Naive thymus-derived CD4-positive, alpha-beta T cell (primary cell): Measurements from ENCODE around the gene KPNB1. TPM values are rescaled to one million over a fixed set of nuclear protein-coding genes. Genes with fewer than 3 reads are reported as not detected.

ENCODE experiments used
- ATAC-seq: fragments of 150-1000 bp; cut with Tn5 transposase; 2 replicates; pipeline ENCODE4 v1.10.0; 2021; ENCODE audit warnings: mild to moderate bottlenecking, moderate library complexity
- CTCF ChIA-PET: fragments of 350-600 bp; sonication (Branson Sonifier 250); formaldehyde crosslinking; loops from one replicate; lab custom pipeline; 2021; ENCODE audit warnings: antibody characterized with exemption; lab: Charles Lee
- POLR2A ChIA-PET: fragments of 350-600 bp; sonication (Branson Sonifier 250); formaldehyde crosslinking; loops from one replicate; lab custom pipeline; 2021; ENCODE audit warnings: antibody characterized with exemption, inconsistent platforms; lab: Charles Lee
- DNase-seq, 9 donors: peaks; one replicate each; pipeline versions ENCODE4 v3.0.0 to v3.0.0-alpha.2; 2020 to 2022; ENCODE audit warnings: mixed read lengths in 1 of 9
- H3K27ac ChIP-seq: one replicate; pipeline ENCODE4 v1.7.0; 2013; ENCODE audit warnings: mild to moderate bottlenecking, low read depth, low read length, moderate library complexity
- H3K27me3 ChIP-seq, 2 donors: one replicate each; pipeline ENCODE4 v1.7.0; 2013; ENCODE audit warnings: low read length in 2 of 2, mild to moderate bottlenecking in 2 of 2, moderate library complexity in 2 of 2; ENCODE audit not compliant: control insufficient read depth in 2 of 2, insufficient read depth in 2 of 2
- H3K36me3 ChIP-seq, 3 experiments: 1 replicate in 2 of 3; 2 replicates in 1 of 3; pipeline ENCODE4 v1.7.0; 2013; ENCODE audit warnings: low read length in 3 of 3, mild to moderate bottlenecking in 3 of 3, moderate library complexity in 1 of 3; ENCODE audit not compliant: insufficient read depth in 3 of 3, control insufficient read depth in 2 of 3
- H3K4me1 ChIP-seq, 2 donors: one replicate each; pipeline ENCODE4 v1.7.0; 2013; ENCODE audit warnings: low read length in 2 of 2, mild to moderate bottlenecking in 2 of 2, moderate library complexity in 1 of 2; ENCODE audit not compliant: control insufficient read depth in 2 of 2, insufficient read depth in 2 of 2
- H3K4me3 ChIP-seq: 2 replicates; pipeline ENCODE4 v1.7.0; 2013; ENCODE audit warnings: mild to moderate bottlenecking, low read length
- H3K9me3 ChIP-seq, 3 experiments: 1 replicate in 2 of 3; 2 replicates in 1 of 3; pipeline ENCODE4 v1.7.0; 2013; ENCODE audit warnings: low read length in 3 of 3; ENCODE audit not compliant: control insufficient read depth in 2 of 3
- H3K27ac Mint-ChIP-seq, 9 donors: one replicate each; pipeline ENCODE4 v1.8.0; 2020 to 2022; ENCODE audit warnings: mixed read lengths in 9 of 9, mild to moderate bottlenecking in 8 of 9, moderate library complexity in 5 of 9, inconsistent platforms in 2 of 9
- H3K27me3 Mint-ChIP-seq, 5 donors: one replicate each; pipeline ENCODE4 v1.8.0; 2021 to 2022; ENCODE audit warnings: mixed read lengths in 5 of 5, mild to moderate bottlenecking in 1 of 5
- H3K36me3 Mint-ChIP-seq, 5 donors: one replicate each; pipeline ENCODE4 v1.8.0; 2020 to 2022; ENCODE audit warnings: mixed read lengths in 5 of 5, mild to moderate bottlenecking in 3 of 5, inconsistent platforms in 1 of 5
- H3K4me1 Mint-ChIP-seq, 7 donors: one replicate each; pipeline ENCODE4 v1.8.0; 2020 to 2022; ENCODE audit warnings: mixed read lengths in 7 of 7, mild to moderate bottlenecking in 3 of 7, inconsistent platforms in 1 of 7
- H3K4me3 Mint-ChIP-seq, 10 donors: one replicate each; pipeline ENCODE4 v1.8.0; 2020 to 2022; ENCODE audit warnings: mild to moderate bottlenecking in 10 of 10, mixed read lengths in 10 of 10, moderate library complexity in 6 of 10, inconsistent platforms in 2 of 10
- H3K9me3 Mint-ChIP-seq, 11 donors: one replicate each; pipeline ENCODE4 v1.8.0; 2020 to 2022; ENCODE audit warnings: mixed read lengths in 11 of 11, mild to moderate bottlenecking in 4 of 11, inconsistent platforms in 1 of 11, moderate library complexity in 1 of 11
- intact Hi-C, 2 donors: fragments of 100-400 bp; cut with micrococcal nuclease; formaldehyde crosslinking; loops; one replicate each; pipeline ENCODE4 v1.15.1; 2023
- polyA plus RNA-seq, 2 donors: library from polyadenylated mRNA; unstranded; fragments of 300-500 nt; fragmentation: Illumina TruSeq; gene quantifications; one replicate each; pipeline ENCODE4 v1.2.3, GENCODE V29; 2021
- total RNA-seq, 6 experiments: library from RNA in 5 of 6; stranded (reverse) in 5 of 6; gene quantifications; 1 replicate in 5 of 6; 2 replicates in 1 of 6; pipeline ENCODE4 v1.2.3 and lab custom pipeline; 2021 to 2026

The KPNB1 gene
- total and polyA plus RNA-seq, 7 experiments from 2014 or later, result 21.1 to 465 (median 205) TPM

DNA sequence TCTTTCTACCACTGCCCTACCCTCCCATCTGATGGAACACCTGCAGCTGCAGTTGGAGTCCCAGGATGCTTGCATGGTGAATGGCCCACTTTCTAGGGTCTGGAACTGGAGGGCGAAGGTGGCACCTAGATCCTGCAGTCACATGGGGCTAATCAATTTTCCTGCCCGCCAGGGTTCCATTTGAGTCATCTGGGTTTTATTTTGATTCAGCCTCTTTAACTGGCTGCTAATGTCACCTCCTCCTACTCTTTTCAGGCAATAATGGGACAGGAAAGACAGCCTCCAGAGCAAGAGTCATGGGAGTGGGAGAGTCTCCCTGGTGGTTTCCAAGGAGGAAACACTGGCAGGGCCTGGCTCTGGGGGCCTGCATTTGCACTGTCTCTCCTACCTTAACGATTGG lies 40.4 kb downstream of the KPNB1 start:
- no peak overlapping the region for H3K27ac Mint-ChIP-seq
- H3K9me3 ChIP-seq, result no peaks in the 10 kb centered on the region
- no peaks in the 10 kb centered on the region for H3K27me3 ChIP-seq
- H3K9me3 Mint-ChIP-seq, result peaks cover 0 to 1% (median 0%) of the 10 kb centered on the region in 11 donors
- no peak overlapping the region for H3K4me3 ChIP-seq
- DNase-seq (peak in 1 of 9 donors; percentile 19), ATAC-seq (no peak)
- peaks cover 0 to 6% (median 0%) of the 10 kb centered on the region in 5 donors for H3K36me3 Mint-ChIP-seq
- peaks cover 0 to 12% (median 0%) of the 10 kb centered on the region in 5 donors for H3K27me3 Mint-ChIP-seq
- H3K4me3 Mint-ChIP-seq, result no peak overlapping the region
- ChIA-PET POLR2A (interaction anchor here (1.6 kb wide), 1 partner anchor 40 kb away, joined by 3 read pairs; the partner anchor contains the start of gene KPNB1), CTCF (no interaction called here)
- H3K4me1 ChIP-seq, result peaks cover 14 to 17% of the 10 kb centered on the region in 2 donors
- peaks cover 13 to 24% (median 16%) of the 10 kb centered on the region in 7 donors for H3K4me1 Mint-ChIP-seq
- intact Hi-C loops, result loop anchor here in 1 of 2 donors (10.0 kb wide), 1 partner anchor 205 kb away; the partner anchor contains the start of gene SP2
- H3K27ac ChIP-seq, result no peak overlapping the region
- peaks cover 0 to 4% (median 0%) of the 10 kb centered on the region in 3 experiments for H3K36me3 ChIP-seq

DNA sequence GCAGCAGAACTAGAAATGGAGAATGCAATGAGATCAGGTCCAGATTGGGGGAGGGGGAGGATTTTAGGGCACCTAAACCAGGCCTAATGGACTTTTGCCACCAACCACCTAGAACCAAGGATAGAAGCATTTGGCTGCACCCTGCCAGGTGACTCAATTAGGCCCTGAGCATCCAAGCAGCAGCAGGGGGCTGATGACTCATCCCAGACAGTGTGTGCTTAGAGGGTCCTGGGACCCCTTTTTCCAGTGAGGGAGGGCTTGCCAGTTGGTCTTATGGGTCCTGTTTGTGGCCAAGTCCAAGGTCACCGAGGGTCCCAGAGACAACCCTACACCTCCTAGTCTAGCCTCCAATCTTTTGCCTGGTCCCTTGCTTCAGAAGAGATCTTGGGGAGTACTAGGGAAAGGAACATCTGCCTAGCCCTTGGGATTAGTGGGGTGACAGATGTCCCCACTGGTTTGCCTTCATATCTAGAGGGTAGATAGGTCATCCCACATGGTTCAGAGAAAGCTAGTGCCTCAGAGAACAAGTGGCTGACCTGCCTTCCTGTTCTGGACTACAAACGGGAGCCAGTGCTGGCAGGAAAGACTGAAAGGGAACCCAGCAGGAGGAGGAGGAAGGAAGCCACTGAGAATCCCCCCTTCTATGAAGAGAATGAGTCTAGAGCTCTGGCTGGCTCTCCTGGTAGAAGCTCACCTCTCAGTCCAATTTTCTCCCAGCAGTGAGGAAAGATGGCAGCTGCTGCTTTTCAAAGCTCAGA lies 42.6 kb downstream of the KPNB1 start:
- Mint-ChIP-seq H3K27ac (peak overlapping the region in 1 of 9 donors; percentile 91), H3K27me3 (peaks cover 0 to 13% (median 0%) of the 10 kb centered on the region in 5 donors), H3K36me3 (no peaks in the 10 kb centered on the region), H3K4me1 (peaks cover 17 to 32% (median 19%) of the 10 kb centered on the region in 7 donors), H3K9me3 (no peaks in the 10 kb centered on the region), H3K4me3 (peak overlapping the region in 8 of 10 donors; percentile 15 to 93 (median 89))
- H3K36me3 ChIP-seq, result no peaks in the 10 kb centered on the region
- no peaks in the 10 kb centered on the region for H3K27me3 ChIP-seq
- DNase-seq (no peak), ATAC-seq (no peak)
- peaks cover 14 to 17% of the 10 kb centered on the region in 2 donors for H3K4me1 ChIP-seq
- ChIA-PET POLR2A (interaction anchor here (1.5 kb wide), 1 partner anchor 16 kb away, joined by 4 read pairs; no protein-coding TSS in a partner anchor), CTCF (interaction anchor here (0.6 kb wide), 1 partner anchor 41 kb away, joined by 3 read pairs; no protein-coding TSS in a partner anchor)
- intact Hi-C loops, result loop anchor here in 1 of 2 donors (2.0 to 10.0 kb wide), 2 partner anchors 14 to 202 kb away; partner anchors contain the start of gene SP2
- H3K9me3 ChIP-seq, result no peaks in the 10 kb centered on the region
- H3K27ac ChIP-seq, result no peak overlapping the region
- no peak overlapping the region for H3K4me3 ChIP-seq

DNA sequence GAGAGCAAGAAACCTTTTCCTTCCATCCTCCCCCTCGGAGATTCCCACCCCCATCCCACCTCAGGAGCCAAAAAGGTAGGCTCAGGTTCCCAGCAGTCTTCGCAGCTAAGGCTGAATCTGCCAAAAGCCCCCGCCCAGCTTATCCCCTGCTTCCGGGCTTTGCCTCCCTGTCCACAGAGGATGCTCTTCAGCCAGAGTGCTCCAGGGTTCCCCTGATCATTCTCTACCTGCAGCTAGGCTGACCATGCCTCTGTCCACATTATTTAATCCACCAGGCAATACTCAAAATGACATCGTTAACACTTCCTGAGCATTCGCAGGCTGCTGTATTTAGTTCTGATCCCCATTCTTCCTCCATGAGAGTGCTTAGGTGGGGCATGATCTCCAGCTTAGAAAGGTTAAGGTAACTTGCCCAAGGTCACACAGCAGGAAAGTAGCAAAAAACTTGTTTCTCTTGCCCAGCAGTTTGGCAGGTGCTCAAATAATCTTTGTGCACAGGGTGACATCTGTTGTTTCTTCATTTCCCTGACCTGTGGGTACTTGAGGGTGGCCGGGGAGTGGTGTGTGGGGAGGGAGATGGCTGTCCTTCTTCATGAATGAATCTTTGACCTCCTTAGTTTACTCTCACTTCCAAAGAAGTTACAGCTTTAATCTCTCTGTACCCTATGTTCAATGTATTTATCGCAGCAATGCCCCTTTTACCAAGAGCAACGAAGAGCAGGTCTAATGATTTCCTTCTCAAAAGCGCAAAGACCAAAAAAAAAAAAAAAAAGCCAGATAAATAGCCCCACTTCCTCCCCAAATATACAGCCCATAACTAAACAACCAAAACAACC lies 43.4 kb downstream of the KPNB1 start:
- Mint-ChIP-seq H3K4me1 (peaks cover 17 to 32% (median 19%) of the 10 kb centered on the region in 7 donors), H3K27me3 (peaks cover 0 to 13% (median 0%) of the 10 kb centered on the region in 5 donors), H3K36me3 (no peaks in the 10 kb centered on the region), H3K27ac (peak overlapping the region; percentile 13 to 91 (median 70)), H3K4me3 (peak overlapping the region; percentile 75 to 93 (median 90)), H3K9me3 (no peaks in the 10 kb centered on the region)
- Histone ChIP-seq H3K27me3 (no peaks in the 10 kb centered on the region), H3K4me3 (peak overlapping the region; percentile 49), H3K9me3 (no peaks in the 10 kb centered on the region), H3K36me3 (no peaks in the 10 kb centered on the region), H3K4me1 (peaks cover 14 to 17% of the 10 kb centered on the region in 2 donors), H3K27ac (peak overlapping the region; percentile 2)
- peak in 1 of 9 donors; percentile 22 for DNase-seq
- intact Hi-C loops, result loop anchor here in 1 of 2 donors (2.0 to 10.0 kb wide), 2 partner anchors 14 to 202 kb away; partner anchors contain the start of gene SP2
- ChIA-PET POLR2A (interaction anchor here (1.2 to 1.5 kb wide), 2 partner anchors 17 to 29 kb away, joined by 4 to 5 read pairs; no protein-coding TSS in a partner anchor), CTCF (interaction anchor here (0.6 to 1.0 kb wide), 2 partner anchors 42 to 44 kb away, joined by 3 to 6 read pairs; no protein-coding TSS in a partner anchor)
- no peak for ATAC-seq

DNA sequence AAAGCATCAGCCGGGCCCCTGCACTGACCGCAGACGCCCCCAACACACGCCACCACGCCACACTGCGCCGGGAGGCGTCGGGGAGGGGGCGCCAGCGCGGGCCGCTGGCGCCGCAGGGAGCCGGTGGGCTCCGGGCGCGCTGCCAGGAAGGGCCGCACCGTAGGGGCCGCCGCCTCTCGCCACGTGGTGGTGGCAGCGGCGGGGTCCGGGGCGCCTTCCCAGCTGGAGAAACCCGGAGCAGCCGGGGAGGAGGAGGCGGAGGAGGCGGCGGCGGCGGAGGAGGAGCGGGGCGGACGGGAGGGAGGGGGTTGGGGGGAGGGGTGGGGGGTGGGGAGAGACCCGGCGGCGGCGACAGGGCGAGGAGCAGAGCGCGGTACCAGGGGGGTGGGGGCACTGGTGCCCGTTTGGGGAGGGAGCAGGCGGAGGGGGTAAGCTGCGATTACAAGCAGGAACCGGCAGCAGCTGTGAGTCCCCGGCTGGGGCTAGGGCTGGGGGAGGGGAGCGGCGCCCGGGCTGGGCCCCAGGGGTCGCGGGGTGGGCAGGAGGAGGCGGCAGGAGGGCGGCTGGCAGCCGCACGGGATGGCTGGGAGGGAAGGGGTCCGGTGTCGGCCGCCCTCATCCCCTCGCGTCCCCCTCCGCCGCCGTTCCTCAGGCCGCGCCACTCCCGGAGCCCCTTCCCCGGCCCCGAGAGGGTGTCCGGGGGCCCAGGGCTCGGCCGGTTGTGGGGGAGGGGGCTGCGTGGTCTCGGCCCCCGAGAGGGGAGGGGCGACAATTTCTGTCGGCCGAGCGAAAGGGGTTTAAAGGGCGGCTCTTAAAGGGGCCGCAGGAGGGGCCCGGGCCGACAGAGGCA lies 44.2 kb downstream of the KPNB1 start, which contains the start of gene TBKBP1:
TBKBP1 (plus strand) TSS at position 431 of the 850 bp plus-strand sequence. CDS start 1,952 bp downstream, outside the sequence.
- no peaks in the 10 kb centered on the region for H3K36me3 Mint-ChIP-seq
- ATAC-seq, result peak; percentile 60
- peak within 1 kb of the TSS; percentile 55 for H3K27ac ChIP-seq
- H3K36me3 ChIP-seq, result no peaks in the 10 kb centered on the region
- peak within 1 kb of the TSS; percentile 89 to 99 (median 92) for H3K4me3 Mint-ChIP-seq
- peaks cover 17 to 36% (median 22%) of the 10 kb centered on the region in 7 donors for H3K4me1 Mint-ChIP-seq
- H3K9me3 Mint-ChIP-seq, result no peaks in the 10 kb centered on the region
- peak within 1 kb of the TSS; percentile 13 to 91 (median 83) for H3K27ac Mint-ChIP-seq
- peaks cover 14 to 18% of the 10 kb centered on the region in 2 donors for H3K4me1 ChIP-seq
- peaks cover 0 to 13% (median 0%) of the 10 kb centered on the region in 5 donors for H3K27me3 Mint-ChIP-seq
- peak in 6 of 9 donors; percentile 33 to 65 (median 40) for DNase-seq
- intact Hi-C loops, result loop anchor here in 1 of 2 donors (1.0 to 10.0 kb wide), 4 partner anchors 12 to 201 kb away; partner anchors contain the start of genes KPNB1 and SP2
- H3K4me3 ChIP-seq, result peak within 1 kb of the TSS; percentile 58
- no peaks in the 10 kb centered on the region for H3K9me3 ChIP-seq
- ChIA-PET POLR2A (interaction anchor here (1.2 to 1.6 kb wide), 3 partner anchors 17 to 30 kb away, joined by 3 to 5 read pairs (median 4); no protein-coding TSS in a partner anchor), CTCF (interaction anchor here (1.0 kb wide), 1 partner anchor 45 kb away, joined by 6 read pairs; no protein-coding TSS in a partner anchor)
- no peaks in the 10 kb centered on the region for H3K27me3 ChIP-seq

DNA sequence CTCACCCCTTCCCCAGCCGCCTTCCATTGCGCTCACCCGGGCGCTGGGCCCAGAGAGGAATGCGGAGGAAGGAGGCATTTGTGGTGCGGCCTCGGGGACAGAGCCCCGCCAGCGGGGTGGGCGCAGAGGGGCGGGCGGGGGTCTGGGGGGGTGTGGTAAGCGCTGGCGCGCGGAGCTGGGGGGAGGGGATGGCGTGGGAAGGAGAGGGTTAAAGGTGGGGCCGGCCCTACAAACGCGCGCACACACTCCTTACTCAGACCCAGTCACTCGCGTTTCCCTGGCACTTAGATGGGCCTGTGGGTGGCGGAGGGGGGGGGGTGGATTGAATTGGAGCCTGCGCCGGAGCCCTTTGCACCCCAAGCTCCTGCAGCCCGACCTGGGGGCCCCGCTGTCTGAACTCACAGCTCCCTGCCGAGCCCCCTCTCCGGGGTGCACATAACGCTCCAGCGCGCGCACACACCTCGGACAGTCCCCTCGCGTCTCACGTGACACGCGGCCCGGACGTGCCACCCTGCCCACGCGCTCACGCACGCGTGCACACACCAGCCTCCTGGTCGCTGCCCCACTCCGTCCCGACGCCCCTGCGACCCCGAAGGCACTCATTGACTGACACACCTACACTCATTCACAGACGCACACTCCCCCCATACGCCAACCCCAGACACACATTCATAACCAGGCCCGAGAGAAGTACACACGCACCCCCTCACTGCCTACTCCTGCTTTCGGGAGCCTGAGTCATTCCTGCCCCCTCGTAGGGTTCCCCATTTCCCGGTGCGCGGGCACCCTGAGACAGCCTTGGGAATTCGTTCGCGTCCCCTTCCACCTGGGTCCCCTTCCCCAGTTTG lies 45.1 kb downstream of the KPNB1 start:
- DNase-seq (peak in 2 of 9 donors; percentile 31 to 62), ATAC-seq (peak; percentile 51)
- Mint-ChIP-seq H3K4me3 (peak overlapping the region; percentile 85 to 99 (median 92)), H3K27me3 (peaks cover 0 to 13% (median 0%) of the 10 kb centered on the region in 5 donors), H3K4me1 (peaks cover 17 to 41% (median 23%) of the 10 kb centered on the region in 7 donors), H3K27ac (peak overlapping the region in 7 of 9 donors; percentile 61 to 89 (median 70)), H3K9me3 (no peaks in the 10 kb centered on the region), H3K36me3 (no peaks in the 10 kb centered on the region)
- Histone ChIP-seq H3K27me3 (no peaks in the 10 kb centered on the region), H3K36me3 (no peaks in the 10 kb centered on the region), H3K4me3 (peak overlapping the region; percentile 58), H3K4me1 (peaks cover 14 to 24% of the 10 kb centered on the region in 2 donors), H3K9me3 (no peaks in the 10 kb centered on the region), H3K27ac (peak overlapping the region; percentile 55)
- intact Hi-C loops, result loop anchor here in 1 of 2 donors (1.0 to 10.0 kb wide), 3 partner anchors 11 to 200 kb away; partner anchors contain the start of genes KPNB1 and SP2
- ChIA-PET CTCF (no interaction called here), POLR2A (interaction anchor here (1.2 to 1.6 kb wide), 2 partner anchors 27 to 31 kb away, joined by 3 to 5 read pairs; no protein-coding TSS in a partner anchor)
